22Rv1 (cell line): ENCODE results near the gene TWF1.

Experiments used
- CTCF ChIP-seq: fragments of 450-650 bp; IDR thresholded peaks from 2 replicates; pipeline ENCODE4 v1.5.1; 2017; ENCODE audit warnings: mild to moderate bottlenecking
- ZFX ChIP-seq: fragments of 450-650 bp; IDR thresholded peaks from 2 replicates; pipeline ENCODE4 v1.6.1; 2017; ENCODE audit warnings: antibody characterized with exemption, borderline replicate concordance

GRCh38 chr12:43763769-43764168 lies 42.3 kb downstream of the TWF1 start:
- TF ChIP-seq CTCF (no peak), ZFX (no peak)
